GM12892 (cell line): ENCODE results near the gene GNAQ.

Experiments used
- POLR2A ChIP-seq: IDR thresholded peaks from 2 replicates; pipeline ENCODE4 v1.6.1; 2011; ENCODE audit warnings: low read depth, low read length, control low read depth
- POLR2AphosphoS5 ChIP-seq: IDR thresholded peaks from 2 replicates; pipeline ENCODE4 v1.6.1; 2011; ENCODE audit warnings: low read depth, low read length, control low read depth

DNA sequence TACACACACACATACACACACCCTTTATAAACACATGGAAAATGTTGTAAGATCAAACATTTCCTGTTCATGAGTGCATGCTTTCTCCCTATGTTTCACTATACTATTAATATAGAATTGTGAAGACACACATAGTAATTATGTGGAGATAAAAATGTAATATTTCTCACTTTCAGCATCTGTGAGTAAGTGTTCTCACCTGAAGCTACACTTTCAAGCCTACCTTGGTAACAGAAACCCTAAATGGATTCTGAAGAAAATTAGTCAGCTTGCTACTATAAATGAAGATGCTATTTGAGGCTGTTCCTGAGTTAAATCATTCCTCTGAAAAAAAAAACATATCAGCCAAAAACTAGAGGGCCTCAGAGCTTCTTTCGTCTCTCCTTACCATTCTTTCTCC lies 302.4 kb downstream of the GNAQ start:
- no peak for TF ChIP-seq POLR2AphosphoS5
- no peak for TF ChIP-seq POLR2A
